HG03342 (cell line): Measurements from ENCODE around the gene MAD1L1.
"Not testable (repeated sequence)": the region's sequence is repeated elsewhere in the genome, so short reads cannot be mapped to it uniquely, and the experiment has no call there.

Experiments used
- ATAC-seq: cut with Tn5 transposase; IDR thresholded peaks from one replicate; pipeline ENCODE4 v1.9.1; 2021; ENCODE audit warnings: mild to moderate bottlenecking, moderate library complexity; ENCODE audit not compliant: unreplicated experiment

Gene MAD1L1

GRCh38 chr7:1937252-1937605 is 295.5 kb downstream of the MAD1L1 start:
- ATAC-seq: no peak

- ATAC-seq: no peak
Measured at GRCh38 chr7:1936531-1937251, 296.1 kb downstream of the MAD1L1 start.

GRCh38 chr7:1936006-1936310 is 296.8 kb downstream of the MAD1L1 start:
- no peak for ATAC-seq

GRCh38 chr7:1935176-1936005 is 297.4 kb downstream of the MAD1L1 start:
- no peak for ATAC-seq

GRCh38 chr7:1934756-1935155 is 298.0 kb downstream of the MAD1L1 start:
- no peak for ATAC-seq

- ATAC-seq: no peak
Measured at GRCh38 chr7:1934017-1934416, 298.7 kb downstream of the MAD1L1 start.

- ATAC-seq: no peak
Measured at GRCh38 chr7:1933066-1933750, 299.5 kb downstream of the MAD1L1 start.

- ATAC-seq: no peak
Measured at GRCh38 chr7:1931951-1932270, 300.8 kb downstream of the MAD1L1 start.

- no peak for ATAC-seq
Measured at GRCh38 chr7:1931256-1931950, 301.3 kb downstream of the MAD1L1 start.

GRCh38 chr7:1930381-1931065 is 302.2 kb downstream of the MAD1L1 start:
- ATAC-seq: no peak

- not testable (repeated sequence) for ATAC-seq
Measured at GRCh38 chr7:1929349-1929925, 303.3 kb downstream of the MAD1L1 start.

GRCh38 chr7:1928645-1929348 is 303.9 kb downstream of the MAD1L1 start:
- no peak for ATAC-seq

GRCh38 chr7:1927937-1928644 is 304.7 kb downstream of the MAD1L1 start:
- ATAC-seq: no peak

- no peak for ATAC-seq
Measured at GRCh38 chr7:1926908-1927306, 305.8 kb downstream of the MAD1L1 start.

GRCh38 chr7:1925973-1926907 is 306.5 kb downstream of the MAD1L1 start:
- ATAC-seq: no peak

- no peak for ATAC-seq
Measured at GRCh38 chr7:1925349-1925748, 307.4 kb downstream of the MAD1L1 start.

- ATAC-seq: no peak
Measured at GRCh38 chr7:1924258-1924817, 308.4 kb downstream of the MAD1L1 start.
